Osteoblast (primary cell): ENCODE data around the gene GPR42. TPM values are rescaled to one million over a fixed set of nuclear protein-coding genes. Genes with fewer than 3 reads are reported as not detected.

Experiments
- DNase-seq: peaks from one replicate; pipeline ENCODE4 v3.0.0; 2011; ENCODE audit warnings: low spot score, mixed read lengths; ENCODE audit not compliant: insufficient read length; ENCODE audit errors: missing footprints
- H2AFZ ChIP-seq: 2 replicates; pipeline ENCODE4 v1.6.0; 2011; ENCODE audit warnings: mild to moderate bottlenecking, low read length
- H3K27ac ChIP-seq: 2 replicates; pipeline ENCODE4 v1.5.1; 2011; ENCODE audit warnings: mild to moderate bottlenecking, low read depth, low read length, moderate library complexity
- H3K27me3 ChIP-seq: 2 replicates; pipeline ENCODE4 v1.6.0; 2012; ENCODE audit warnings: mild to moderate bottlenecking, control low read depth, inconsistent platforms, low read length, moderate library complexity; ENCODE audit not compliant: insufficient read depth
- H3K36me3 ChIP-seq: 2 replicates; pipeline ENCODE4 v1.5.1; 2011; ENCODE audit warnings: mild to moderate bottlenecking, low read length, control low read depth, moderate library complexity; ENCODE audit not compliant: insufficient read depth
- H3K4me1 ChIP-seq: 2 replicates; pipeline ENCODE4 v1.5.1; 2011; ENCODE audit warnings: mild to moderate bottlenecking, low read length, control low read depth, moderate library complexity; ENCODE audit not compliant: insufficient read depth
- H3K4me2 ChIP-seq: 2 replicates; pipeline ENCODE4 v1.6.0; 2011; ENCODE audit warnings: mild to moderate bottlenecking, low read length; ENCODE audit not compliant: insufficient read depth
- H3K4me3 ChIP-seq: fragments of 200-600 bp; sonication (generic); 3 replicates; pipeline ENCODE4 v1.5.1; 2012; ENCODE audit warnings: mild to moderate bottlenecking, low read length, inconsistent platforms; ENCODE audit not compliant: insufficient read depth
- H3K79me2 ChIP-seq: 2 replicates; pipeline ENCODE4 v1.6.0; 2012; ENCODE audit warnings: mild to moderate bottlenecking, low read length, control low read depth, inconsistent platforms; ENCODE audit not compliant: insufficient read depth
- H3K9me3 ChIP-seq: 2 replicates; pipeline ENCODE4 v1.5.1; 2011; ENCODE audit warnings: low read depth, low read length, control low read depth
- H4K20me1 ChIP-seq: 2 replicates; pipeline ENCODE4 v1.6.0; 2012; ENCODE audit warnings: mild to moderate bottlenecking, low read length, control low read depth; ENCODE audit not compliant: insufficient read depth
- CTCF ChIP-seq: IDR thresholded peaks from 2 replicates; pipeline ENCODE4 v1.5.1; 2011; ENCODE audit warnings: mild to moderate bottlenecking, low read depth, low read length, moderate library complexity; ENCODE audit errors: extremely low read depth
- total RNA-seq: library from RNA; depleted of rRNA; stranded (reverse); fragments of >200 nt; gene quantifications from 2 replicates; pipeline ENCODE4 v1.2.3, GENCODE V29; 2012

Gene GPR42
- total RNA-seq, 1 donor: not detected

- Histone ChIP-seq H3K9me3 (no peaks in the 10 kb centered on the region), H3K27me3 (peaks cover 17% of the 10 kb centered on the region), H4K20me1 (no peaks in the 10 kb centered on the region), H3K4me3 (no peak overlapping the region), H3K27ac (no peak overlapping the region), H2AFZ (no peak overlapping the region), H3K79me2 (no peaks in the 10 kb centered on the region), H3K4me1 (no peaks in the 10 kb centered on the region), H3K4me2 (no peak overlapping the region), H3K36me3 (no peaks in the 10 kb centered on the region)
- peak; percentile 41 for DNase-seq
- no peak for TF ChIP-seq CTCF
Observed at GRCh38 chr19:35337097-35337983, 33.5 kb upstream of the GPR42 start.

DNA sequence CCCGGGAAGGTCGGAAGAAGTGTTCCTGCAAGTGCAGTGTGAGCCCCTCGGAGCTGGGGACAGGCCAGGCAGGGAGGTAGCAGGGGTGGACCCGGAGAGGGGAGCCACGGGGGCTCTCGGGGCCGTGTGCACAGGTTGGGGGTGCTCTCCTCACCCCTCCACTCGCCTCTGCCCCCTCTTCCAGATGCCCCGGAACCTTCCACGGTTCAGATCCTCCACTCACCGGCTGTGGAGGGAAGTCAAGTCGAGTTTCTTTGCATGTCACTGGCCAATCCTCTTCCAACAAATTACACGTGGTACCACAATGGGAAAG lies 32.9 kb upstream of the GPR42 start:
- Histone ChIP-seq H3K27me3 (peaks cover 12% of the 10 kb centered on the region), H2AFZ (no peak overlapping the region), H3K36me3 (no peaks in the 10 kb centered on the region), H4K20me1 (no peaks in the 10 kb centered on the region), H3K79me2 (no peaks in the 10 kb centered on the region), H3K4me1 (no peaks in the 10 kb centered on the region), H3K27ac (no peak overlapping the region), H3K4me3 (no peak overlapping the region), H3K9me3 (no peaks in the 10 kb centered on the region), H3K4me2 (no peak overlapping the region)
- DNase-seq: no peak
- no peak for TF ChIP-seq CTCF

- Histone ChIP-seq H3K27me3 (peaks cover 6% of the 10 kb centered on the region), H3K4me1 (no peaks in the 10 kb centered on the region), H3K79me2 (no peaks in the 10 kb centered on the region), H3K4me3 (no peak overlapping the region), H3K9me3 (no peaks in the 10 kb centered on the region), H3K27ac (no peak overlapping the region), H3K36me3 (no peaks in the 10 kb centered on the region), H3K4me2 (no peak overlapping the region), H2AFZ (no peak overlapping the region), H4K20me1 (no peaks in the 10 kb centered on the region)
- TF ChIP-seq CTCF: no peak
- no peak for DNase-seq
Observed at GRCh38 chr19:35340431-35340830, 30.4 kb upstream of the GPR42 start.

DNA sequence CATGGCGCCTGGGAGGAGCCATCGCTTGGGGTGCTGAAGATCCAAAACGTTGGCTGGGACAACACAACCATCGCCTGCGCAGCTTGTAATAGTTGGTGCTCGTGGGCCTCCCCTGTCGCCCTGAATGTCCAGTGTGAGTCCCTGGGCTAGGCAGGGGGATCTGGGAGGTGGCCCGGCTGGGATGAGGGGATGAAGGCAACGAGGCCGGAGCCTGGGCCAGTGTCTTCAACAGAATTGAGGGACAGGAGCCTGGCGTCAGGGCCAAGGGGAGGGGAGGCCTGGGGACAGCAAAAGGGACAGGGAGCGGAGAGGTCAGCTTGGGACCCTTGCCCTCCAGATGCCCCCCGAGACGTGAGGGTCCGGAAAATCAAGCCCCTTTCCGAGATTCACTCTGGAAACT lies 29.9 kb upstream of the GPR42 start:
- H3K27ac ChIP-seq: no peak overlapping the region
- no peaks in the 10 kb centered on the region for H4K20me1 ChIP-seq
- H3K79me2 ChIP-seq: no peaks in the 10 kb centered on the region
- no peak for TF ChIP-seq CTCF
- DNase-seq: no peak
- no peak overlapping the region for H3K4me2 ChIP-seq
- no peaks in the 10 kb centered on the region for H3K9me3 ChIP-seq
- H2AFZ ChIP-seq: no peak overlapping the region
- no peaks in the 10 kb centered on the region for H3K4me1 ChIP-seq
- H3K36me3 ChIP-seq: no peaks in the 10 kb centered on the region
- peaks cover 6% of the 10 kb centered on the region for H3K27me3 ChIP-seq
- no peak overlapping the region for H3K4me3 ChIP-seq
